ACC112 (cell line): ENCODE measurements around the gene KATNB1.

Experiments used
- H2AFZ ChIP-seq: fragments of 200-600 bp; sonication (generic); one replicate; pipeline ENCODE4 v1.6.0; 2017; ENCODE audit warnings: antibody characterized with exemption, low read length; ENCODE audit not compliant: unreplicated experiment
- H3K27ac ChIP-seq: fragments of 200-600 bp; sonication (generic); 2 replicates; pipeline ENCODE4 v1.5.1; 2014; ENCODE audit warnings: low read depth, mild to moderate bottlenecking, antibody characterized with exemption, low read length, moderate library complexity
- H3K27me3 ChIP-seq: fragments of 200-600 bp; sonication (generic); 2 replicates; pipeline ENCODE4 v1.6.1; 2014; ENCODE audit warnings: mild to moderate bottlenecking, antibody characterized with exemption, low read length, moderate library complexity, mixed read lengths; ENCODE audit not compliant: insufficient read depth
- H3K36me3 ChIP-seq: fragments of 200-600 bp; sonication (generic); 2 replicates; pipeline ENCODE4 v1.6.1; 2016; ENCODE audit warnings: mild to moderate bottlenecking, antibody characterized with exemption, low read length, moderate library complexity, mixed read lengths; ENCODE audit not compliant: insufficient read depth
- H3K4me1 ChIP-seq: fragments of 200-600 bp; sonication (generic); one replicate; pipeline ENCODE4 v1.6.1; 2016; ENCODE audit warnings: low read length, mixed read lengths; ENCODE audit not compliant: insufficient read depth, unreplicated experiment, control insufficient read depth
- H3K4me3 ChIP-seq: fragments of 200-600 bp; sonication (generic); 2 replicates; pipeline ENCODE4 v1.5.1; 2014; ENCODE audit warnings: mild to moderate bottlenecking, low read depth, low read length
- H3K79me2 ChIP-seq: fragments of 200-600 bp; sonication (generic); one replicate; pipeline ENCODE4 v1.6.0; 2016; ENCODE audit warnings: low read length; ENCODE audit not compliant: control insufficient read depth, unreplicated experiment, insufficient read depth

The KATNB1 gene

GRCh38 chr16:57797216-57797525, 61.6 kb downstream of the KATNB1 start:
- Histone ChIP-seq H3K27me3 (no peaks in the 10 kb centered on the region), H3K36me3 (0 out of 2 replicates have a peak, but pooled peaks cover 4% of the 10 kb centered on the region), H3K4me3 (no peak overlapping the region), H3K79me2 (peaks cover 43% of the 10 kb centered on the region), H2AFZ (no peak overlapping the region), H3K4me1 (peaks cover 23% of the 10 kb centered on the region), H3K27ac (no peak overlapping the region)

- Histone ChIP-seq H2AFZ (no peak overlapping the region), H3K79me2 (peaks cover 43% of the 10 kb centered on the region), H3K4me3 (no peak overlapping the region), H3K27ac (no peak overlapping the region), H3K36me3 (0 out of 2 replicates have a peak, but pooled peaks cover 4% of the 10 kb centered on the region), H3K4me1 (peaks cover 25% of the 10 kb centered on the region), H3K27me3 (no peaks in the 10 kb centered on the region)
Observed at GRCh38 chr16:57797526-57798266, 62.1 kb downstream of the KATNB1 start.

DNA sequence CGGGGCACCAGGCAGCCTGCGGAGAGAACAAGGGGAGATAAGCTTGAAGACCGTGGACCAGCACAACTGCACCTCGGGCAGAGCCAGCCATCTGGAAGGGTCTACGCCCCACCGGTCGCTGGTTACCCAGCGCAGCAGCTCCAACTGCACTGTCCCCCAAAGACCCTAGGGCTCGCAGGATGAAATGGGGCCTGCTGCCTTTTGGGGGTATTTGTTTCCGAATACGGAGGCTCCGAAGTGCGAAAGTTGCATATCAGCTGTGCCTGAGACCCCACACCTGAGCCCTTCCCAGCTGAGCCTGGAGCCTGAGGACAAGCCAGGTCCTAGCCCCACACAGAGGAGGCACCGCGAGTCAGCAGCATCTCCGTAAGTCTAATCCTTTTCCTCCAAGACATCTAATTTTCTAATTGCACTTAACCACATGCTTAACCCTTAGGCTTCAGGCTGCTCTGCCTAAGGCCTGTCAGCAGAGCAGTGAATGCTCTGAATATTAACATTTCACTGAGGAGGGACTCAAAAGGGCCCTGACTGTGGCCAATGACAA, 62.8 kb downstream of the KATNB1 start:
- no peak overlapping the region for H2AFZ ChIP-seq
- 0 out of 2 replicates have a peak, but pooled peaks cover 4% of the 10 kb centered on the region for H3K36me3 ChIP-seq
- no peaks in the 10 kb centered on the region for H3K27me3 ChIP-seq
- peaks cover 31% of the 10 kb centered on the region for H3K4me1 ChIP-seq
- H3K4me3 ChIP-seq = no peak overlapping the region
- H3K27ac ChIP-seq = no peak overlapping the region
- peaks cover 43% of the 10 kb centered on the region for H3K79me2 ChIP-seq

DNA sequence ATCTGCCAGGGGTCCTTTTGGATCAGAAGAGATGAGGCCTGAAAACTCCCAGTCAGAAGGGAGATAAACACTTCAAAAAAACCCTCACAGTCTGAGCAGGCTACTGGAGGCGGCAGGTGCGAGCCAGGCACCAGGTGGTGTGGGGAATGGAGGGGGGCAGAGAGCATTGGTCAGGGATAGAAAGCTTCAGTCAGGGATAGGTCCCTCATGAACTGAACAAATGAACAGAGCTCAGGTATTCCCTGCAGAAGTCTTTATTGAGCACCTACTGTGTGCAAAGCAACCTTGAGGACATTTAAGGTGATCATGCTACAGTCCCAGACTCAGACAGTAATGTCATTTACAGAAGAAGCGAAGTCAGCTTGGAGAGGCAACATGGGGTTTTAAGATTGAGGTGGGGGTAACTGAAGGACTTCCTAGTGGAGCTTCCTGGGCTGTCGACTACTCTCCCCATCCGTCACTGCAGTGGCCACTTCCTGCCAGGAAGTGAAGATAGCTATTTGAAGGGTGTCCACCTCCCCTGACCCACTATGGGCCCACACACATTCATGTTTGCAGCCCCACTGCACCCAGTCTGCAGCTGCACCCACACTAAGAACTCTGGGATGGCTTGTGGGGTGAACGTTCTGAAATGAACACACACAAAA, 63.5 kb downstream of the KATNB1 start:
- Histone ChIP-seq H3K27me3 (no peaks in the 10 kb centered on the region), H2AFZ (no peak overlapping the region), H3K4me3 (0 out of 2 replicates have a peak overlapping the region, but pooled peaks have one; percentile 16), H3K27ac (no peak overlapping the region), H3K36me3 (0 out of 2 replicates have a peak, but pooled peaks cover 4% of the 10 kb centered on the region), H3K4me1 (peaks cover 36% of the 10 kb centered on the region), H3K79me2 (peaks cover 43% of the 10 kb centered on the region)

DNA sequence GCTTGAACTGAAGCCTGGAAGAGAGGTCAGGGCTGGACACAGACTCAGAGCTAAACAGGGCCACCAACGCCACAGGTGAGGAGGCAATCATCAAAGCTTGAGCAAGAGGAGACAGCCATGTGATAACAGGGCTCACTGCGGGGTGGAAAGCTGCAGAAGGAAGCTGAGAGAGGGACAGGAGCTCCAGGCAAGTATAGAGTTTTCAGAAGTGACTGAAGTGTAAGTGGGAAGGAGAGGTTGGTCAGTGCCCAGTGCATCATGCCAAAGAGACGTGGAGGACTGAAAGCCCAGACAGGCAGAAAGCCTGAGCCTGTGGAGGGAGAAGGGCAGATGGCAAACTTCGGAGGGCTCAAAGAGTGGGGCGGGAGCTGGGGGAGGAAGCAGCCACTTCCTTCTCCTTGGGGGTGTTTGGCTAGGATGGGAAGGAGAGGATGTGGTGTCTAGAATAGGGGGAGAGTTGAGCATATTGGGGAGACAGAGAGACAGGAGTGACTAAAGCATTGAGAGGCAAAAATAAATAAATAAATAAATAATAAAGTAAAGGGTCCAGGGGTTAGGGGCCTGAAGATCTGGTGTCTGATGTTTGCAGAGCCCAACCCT, 64.1 kb downstream of the KATNB1 start:
- Histone ChIP-seq H3K4me3 (0 out of 2 replicates have a peak overlapping the region, but pooled peaks have one; percentile 16), H3K27me3 (no peaks in the 10 kb centered on the region), H3K36me3 (0 out of 2 replicates have a peak, but pooled peaks cover 4% of the 10 kb centered on the region), H3K4me1 (peaks cover 36% of the 10 kb centered on the region), H3K79me2 (peaks cover 43% of the 10 kb centered on the region), H2AFZ (no peak overlapping the region), H3K27ac (no peak overlapping the region)

GRCh38 chr16:57800200-57801097, 64.9 kb downstream of the KATNB1 start:
- Histone ChIP-seq H3K4me1 (peaks cover 36% of the 10 kb centered on the region), H3K79me2 (peaks cover 37% of the 10 kb centered on the region), H2AFZ (no peak overlapping the region), H3K27me3 (no peaks in the 10 kb centered on the region), H3K27ac (peak overlapping the region; percentile 57), H3K36me3 (0 out of 2 replicates have a peak, but pooled peaks cover 4% of the 10 kb centered on the region), H3K4me3 (peak overlapping the region; percentile 93)

- H3K79me2 ChIP-seq = peaks cover 37% of the 10 kb centered on the region
- peaks cover 36% of the 10 kb centered on the region for H3K4me1 ChIP-seq
- H3K36me3 ChIP-seq = 0 out of 2 replicates have a peak, but pooled peaks cover 4% of the 10 kb centered on the region
- peak overlapping the region; percentile 93 for H3K4me3 ChIP-seq
- H3K27ac ChIP-seq = peak overlapping the region; percentile 57
- no peaks in the 10 kb centered on the region for H3K27me3 ChIP-seq
- peak overlapping the region; percentile 31 for H2AFZ ChIP-seq
Observed at GRCh38 chr16:57801098-57801808, 65.7 kb downstream of the KATNB1 start.

DNA sequence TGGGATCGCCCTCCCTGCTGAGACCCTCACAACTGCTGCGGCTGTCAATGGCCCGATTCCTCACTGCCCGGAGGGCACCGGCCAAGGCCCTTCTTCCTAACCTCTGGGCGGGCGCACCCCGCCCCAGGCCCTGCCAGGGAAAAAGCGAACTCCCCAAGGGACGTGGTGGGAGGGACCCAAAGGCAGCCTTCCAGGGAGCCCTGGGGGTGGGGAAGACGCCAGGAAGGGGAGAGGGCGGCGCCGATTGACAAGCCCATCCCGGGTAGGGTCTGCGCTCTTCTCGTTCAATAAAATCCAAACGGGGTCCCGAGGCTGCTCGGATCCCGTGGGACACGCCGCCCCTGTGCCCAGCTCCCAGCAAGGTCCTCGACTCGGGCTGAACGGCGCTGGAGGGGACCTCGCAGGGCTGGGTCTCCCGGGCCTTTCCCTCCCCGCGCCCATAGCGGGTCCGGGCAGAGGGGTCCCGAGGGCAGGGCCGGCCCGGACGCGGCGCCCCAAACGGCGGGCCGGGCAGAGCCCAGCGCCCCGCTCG, 66.3 kb downstream of the KATNB1 start:
- Histone ChIP-seq H2AFZ (peak overlapping the region; percentile 31), H3K4me1 (peaks cover 36% of the 10 kb centered on the region), H3K27ac (peak overlapping the region; percentile 57), H3K27me3 (no peaks in the 10 kb centered on the region), H3K4me3 (peak overlapping the region; percentile 93), H3K79me2 (peaks cover 33% of the 10 kb centered on the region), H3K36me3 (0 out of 2 replicates have a peak, but pooled peaks cover 4% of the 10 kb centered on the region)

DNA sequence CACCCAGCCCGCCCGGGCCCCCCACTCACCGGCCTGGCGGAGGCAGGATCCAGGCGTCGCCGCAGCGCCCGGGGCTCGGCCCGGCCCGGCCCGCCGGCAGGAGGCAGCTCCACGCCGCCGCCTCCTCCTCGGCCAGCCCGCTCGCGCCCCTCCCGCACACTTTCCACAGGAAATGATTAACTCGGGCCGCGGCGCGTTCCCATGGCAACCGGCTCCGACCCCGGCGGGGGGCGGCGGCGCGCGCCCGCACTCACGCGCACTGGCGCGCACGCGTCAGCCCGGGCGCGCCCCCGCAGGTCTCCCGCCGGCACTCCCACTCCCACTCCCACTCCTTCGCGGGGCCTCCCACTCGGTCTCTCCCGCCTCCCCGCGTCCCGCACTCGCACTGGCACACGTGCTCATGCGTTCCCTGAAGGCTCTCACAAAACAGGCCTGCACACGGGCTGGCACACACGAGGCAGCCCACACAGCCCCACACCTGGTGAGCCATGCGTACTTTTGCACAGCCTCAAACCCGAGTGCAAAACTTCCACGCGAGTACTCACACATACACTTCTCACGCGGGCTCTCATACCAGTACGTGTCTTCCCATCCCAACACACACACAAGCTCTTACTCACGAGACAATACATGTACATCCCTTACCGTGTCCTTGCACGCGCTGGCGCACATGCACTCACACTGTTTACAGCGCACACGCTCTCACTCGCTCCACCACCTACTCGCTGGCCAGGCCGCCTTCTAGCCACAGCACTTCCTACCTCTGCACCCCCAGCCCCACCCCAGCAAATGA, 67.0 kb downstream of the KATNB1 start, which contains the start of gene KIFC3:
Gene KIFC3, minus strand, starts transcription at position 151 of the 793 bp plus-strand sequence. CDS start 4,248 bp downstream, outside the sequence.
- Histone ChIP-seq H3K79me2 (peaks cover 32% of the 10 kb centered on the region), H2AFZ (peak within 1 kb of the TSS; percentile 31)

More for the DNA sequence above, 67.0 kb downstream of the KATNB1 start, which contains the start of gene KIFC3:
- Histone ChIP-seq H3K4me1 (peaks cover 41% of the 10 kb centered on the region), H3K27me3 (no peaks in the 10 kb centered on the region), H3K36me3 (0 out of 2 replicates have a peak, but pooled peaks cover 3% of the 10 kb centered on the region), H3K27ac (peak within 1 kb of the TSS; percentile 57), H3K4me3 (peak within 1 kb of the TSS; percentile 93)
